Panc1 (cell line): ENCODE data around the gene TBCK.

ENCODE experiments used
- POLR2AphosphoS5 ChIP-seq: IDR thresholded peaks from 2 replicates; pipeline ENCODE4 v1.6.1; 2012; ENCODE audit warnings: mild to moderate bottlenecking, low read depth, low read length, moderate library complexity
- SIN3A ChIP-seq: IDR thresholded peaks from 2 replicates; pipeline ENCODE4 v1.6.1; 2012; ENCODE audit warnings: low read depth, mild to moderate bottlenecking, low read length, moderate library complexity, borderline replicate concordance; ENCODE audit not compliant: insufficient read depth
- TF ChIP-seq, protein P1 (sequence below): fragments of 450-650 bp; IDR thresholded peaks from 2 replicates; pipeline ENCODE4 v1.5.1; 2017; ENCODE audit warnings: mild to moderate bottlenecking
- TF ChIP-seq, protein P2 (sequence below), 2 experiments: IDR thresholded peaks; 2 replicates each; pipeline ENCODE4 v1.6.1; 2011 to 2012; ENCODE audit warnings: low read depth in 2 of 2, control low read depth in 1 of 2, low read length in 1 of 2, mild to moderate bottlenecking in 1 of 2, moderate library complexity in 1 of 2; ENCODE audit not compliant: insufficient read depth in 1 of 2

DNA sequence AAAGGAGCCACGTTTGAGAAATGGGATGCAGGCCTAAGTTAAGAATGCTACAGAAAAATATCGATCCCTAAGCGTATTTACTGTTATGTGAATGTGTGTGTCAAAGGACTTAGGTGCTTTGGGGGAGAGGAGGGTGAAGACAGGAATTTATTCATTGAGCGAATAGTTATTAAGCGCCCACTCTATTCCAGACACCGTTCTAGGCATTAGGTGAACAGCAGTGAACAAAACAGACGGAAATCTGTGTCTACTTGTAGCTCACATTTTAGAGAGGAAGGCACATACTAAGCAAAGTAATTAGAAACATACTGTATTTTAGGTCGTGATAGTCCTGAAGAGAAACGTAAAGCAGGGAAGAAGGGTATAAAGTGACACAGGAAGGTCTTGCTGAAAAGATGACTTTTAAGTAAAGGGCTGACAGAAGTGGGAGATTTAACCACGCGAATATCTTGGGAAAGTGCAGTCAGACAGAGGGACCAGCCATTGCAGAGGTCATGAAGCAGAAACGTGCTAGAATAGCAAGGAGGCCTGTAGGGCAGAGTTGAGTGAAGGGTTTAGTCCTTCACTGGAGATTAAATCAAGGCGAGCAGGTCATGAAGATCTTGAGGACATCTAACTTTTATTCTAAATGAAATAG is 882 bp upstream of the TBCK start:
- TF ChIP-seq, protein P1, sequence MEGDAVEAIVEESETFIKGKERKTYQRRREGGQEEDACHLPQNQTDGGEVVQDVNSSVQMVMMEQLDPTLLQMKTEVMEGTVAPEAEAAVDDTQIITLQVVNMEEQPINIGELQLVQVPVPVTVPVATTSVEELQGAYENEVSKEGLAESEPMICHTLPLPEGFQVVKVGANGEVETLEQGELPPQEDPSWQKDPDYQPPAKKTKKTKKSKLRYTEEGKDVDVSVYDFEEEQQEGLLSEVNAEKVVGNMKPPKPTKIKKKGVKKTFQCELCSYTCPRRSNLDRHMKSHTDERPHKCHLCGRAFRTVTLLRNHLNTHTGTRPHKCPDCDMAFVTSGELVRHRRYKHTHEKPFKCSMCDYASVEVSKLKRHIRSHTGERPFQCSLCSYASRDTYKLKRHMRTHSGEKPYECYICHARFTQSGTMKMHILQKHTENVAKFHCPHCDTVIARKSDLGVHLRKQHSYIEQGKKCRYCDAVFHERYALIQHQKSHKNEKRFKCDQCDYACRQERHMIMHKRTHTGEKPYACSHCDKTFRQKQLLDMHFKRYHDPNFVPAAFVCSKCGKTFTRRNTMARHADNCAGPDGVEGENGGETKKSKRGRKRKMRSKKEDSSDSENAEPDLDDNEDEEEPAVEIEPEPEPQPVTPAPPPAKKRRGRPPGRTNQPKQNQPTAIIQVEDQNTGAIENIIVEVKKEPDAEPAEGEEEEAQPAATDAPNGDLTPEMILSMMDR: no peak
- TF ChIP-seq POLR2AphosphoS5 (no peak), SIN3A (no peak)
- TF ChIP-seq, protein P2, sequence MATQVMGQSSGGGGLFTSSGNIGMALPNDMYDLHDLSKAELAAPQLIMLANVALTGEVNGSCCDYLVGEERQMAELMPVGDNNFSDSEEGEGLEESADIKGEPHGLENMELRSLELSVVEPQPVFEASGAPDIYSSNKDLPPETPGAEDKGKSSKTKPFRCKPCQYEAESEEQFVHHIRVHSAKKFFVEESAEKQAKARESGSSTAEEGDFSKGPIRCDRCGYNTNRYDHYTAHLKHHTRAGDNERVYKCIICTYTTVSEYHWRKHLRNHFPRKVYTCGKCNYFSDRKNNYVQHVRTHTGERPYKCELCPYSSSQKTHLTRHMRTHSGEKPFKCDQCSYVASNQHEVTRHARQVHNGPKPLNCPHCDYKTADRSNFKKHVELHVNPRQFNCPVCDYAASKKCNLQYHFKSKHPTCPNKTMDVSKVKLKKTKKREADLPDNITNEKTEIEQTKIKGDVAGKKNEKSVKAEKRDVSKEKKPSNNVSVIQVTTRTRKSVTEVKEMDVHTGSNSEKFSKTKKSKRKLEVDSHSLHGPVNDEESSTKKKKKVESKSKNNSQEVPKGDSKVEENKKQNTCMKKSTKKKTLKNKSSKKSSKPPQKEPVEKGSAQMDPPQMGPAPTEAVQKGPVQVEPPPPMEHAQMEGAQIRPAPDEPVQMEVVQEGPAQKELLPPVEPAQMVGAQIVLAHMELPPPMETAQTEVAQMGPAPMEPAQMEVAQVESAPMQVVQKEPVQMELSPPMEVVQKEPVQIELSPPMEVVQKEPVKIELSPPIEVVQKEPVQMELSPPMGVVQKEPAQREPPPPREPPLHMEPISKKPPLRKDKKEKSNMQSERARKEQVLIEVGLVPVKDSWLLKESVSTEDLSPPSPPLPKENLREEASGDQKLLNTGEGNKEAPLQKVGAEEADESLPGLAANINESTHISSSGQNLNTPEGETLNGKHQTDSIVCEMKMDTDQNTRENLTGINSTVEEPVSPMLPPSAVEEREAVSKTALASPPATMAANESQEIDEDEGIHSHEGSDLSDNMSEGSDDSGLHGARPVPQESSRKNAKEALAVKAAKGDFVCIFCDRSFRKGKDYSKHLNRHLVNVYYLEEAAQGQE (IDR thresholded peaks at IDR 0.05; ENCODE audit: insufficient read depth in 1 of 2, low read depth in 2 of 2, low read length in 1 of 2): no peak
